Nephron (organoid): ENCODE measurements around the gene MACROD2.

ENCODE experiments used
- H3K27ac Mint-ChIP-seq, 3 experiments: 2 replicates each; pipeline ENCODE4 v1.8.0; 2020; ENCODE audit warnings: mixed read lengths in 3 of 3, mild to moderate bottlenecking in 2 of 3, moderate library complexity in 1 of 3
- H3K27me3 Mint-ChIP-seq: 2 replicates; pipeline ENCODE4 v1.8.0; 2021; ENCODE audit warnings: low read depth, mild to moderate bottlenecking, moderate library complexity, mixed read lengths
- H3K36me3 Mint-ChIP-seq: 2 replicates; pipeline ENCODE4 v1.8.0; 2020; ENCODE audit warnings: low read depth, mixed read lengths
- H3K4me1 Mint-ChIP-seq: 2 replicates; pipeline ENCODE4 v1.8.0; 2020; ENCODE audit warnings: mixed read lengths
- H3K4me3 Mint-ChIP-seq, 3 experiments: 2 replicates each; pipeline ENCODE4 v1.8.0; 2020; ENCODE audit warnings: mild to moderate bottlenecking in 3 of 3, mixed read lengths in 3 of 3, moderate library complexity in 2 of 3
- H3K9me3 Mint-ChIP-seq: 2 replicates; pipeline ENCODE4 v1.8.0; 2020; ENCODE audit warnings: mixed read lengths
- CTCF ChIP-seq, 3 experiments: fragments of 200-600 bp; sonication (generic); IDR thresholded peaks; one replicate each; pipeline ENCODE4 v1.5.0; 2021; ENCODE audit warnings: antibody characterized with exemption in 3 of 3; ENCODE audit not compliant: unreplicated experiment in 3 of 3

MACROD2 gene

GRCh38 chr20:15045246-15045645 is 1049.9 kb downstream of the MACROD2 start:
- no peaks in the 10 kb centered on the region for H3K9me3 Mint-ChIP-seq
- H3K27ac Mint-ChIP-seq, result peak overlapping the region; percentile 6 to 75 (median 62)
- no peaks in the 10 kb centered on the region for H3K27me3 Mint-ChIP-seq
- H3K4me1 Mint-ChIP-seq, result peaks cover 38% of the 10 kb centered on the region
- no peak for TF ChIP-seq CTCF (IDR thresholded peaks at IDR 0.05; ENCODE audit: unreplicated experiment in 3 of 3)
- H3K4me3 Mint-ChIP-seq, result no peak overlapping the region
- no peaks in the 10 kb centered on the region for H3K36me3 Mint-ChIP-seq

GRCh38 chr20:15047042-15047441 is 1051.7 kb downstream of the MACROD2 start:
- no peak overlapping the region for H3K4me3 Mint-ChIP-seq
- peaks cover 33% of the 10 kb centered on the region for H3K4me1 Mint-ChIP-seq
- peaks cover 8% of the 10 kb centered on the region for H3K9me3 Mint-ChIP-seq
- no peak overlapping the region for H3K27ac Mint-ChIP-seq
- H3K27me3 Mint-ChIP-seq, result no peaks in the 10 kb centered on the region
- H3K36me3 Mint-ChIP-seq, result peaks cover 2% of the 10 kb centered on the region
- no peak for TF ChIP-seq CTCF (IDR thresholded peaks at IDR 0.05; ENCODE audit: unreplicated experiment in 3 of 3)

- Mint-ChIP-seq H3K36me3 (peaks cover 6% of the 10 kb centered on the region), H3K9me3 (peaks cover 13% of the 10 kb centered on the region), H3K27ac (no peak overlapping the region), H3K4me3 (no peak overlapping the region), H3K4me1 (peaks cover 29% of the 10 kb centered on the region), H3K27me3 (no peaks in the 10 kb centered on the region)
- TF ChIP-seq CTCF (IDR thresholded peaks at IDR 0.05; ENCODE audit: unreplicated experiment in 3 of 3), result no peak
Observed at GRCh38 chr20:15047601-15048000, 1052.3 kb downstream of the MACROD2 start.

GRCh38 chr20:15056246-15056645 is 1060.9 kb downstream of the MACROD2 start:
- peaks cover 19% of the 10 kb centered on the region for H3K4me1 Mint-ChIP-seq

GRCh38 chr20:15058841-15059240 is 1063.5 kb downstream of the MACROD2 start:
- H3K9me3 Mint-ChIP-seq, result peaks cover 6% of the 10 kb centered on the region

More at GRCh38 chr20:15056246-15056645, 1060.9 kb downstream of the MACROD2 start:
- peaks cover 3% of the 10 kb centered on the region for H3K27me3 Mint-ChIP-seq
- H3K9me3 Mint-ChIP-seq, result peaks cover 23% of the 10 kb centered on the region
- H3K36me3 Mint-ChIP-seq, result peaks cover 13% of the 10 kb centered on the region
- H3K4me3 Mint-ChIP-seq, result no peak overlapping the region
- TF ChIP-seq CTCF (IDR thresholded peaks at IDR 0.05; ENCODE audit: unreplicated experiment in 3 of 3), result no peak
- H3K27ac Mint-ChIP-seq, result peak overlapping the region in 2 of 3 experiments; percentile 34 to 55

More at GRCh38 chr20:15058841-15059240, 1063.5 kb downstream of the MACROD2 start:
- Mint-ChIP-seq H3K4me1 (peaks cover 36% of the 10 kb centered on the region), H3K36me3 (peaks cover under 1% of the 10 kb centered on the region), H3K27me3 (peaks cover 3% of the 10 kb centered on the region), H3K27ac (no peak overlapping the region), H3K4me3 (no peak overlapping the region)
- no peak for TF ChIP-seq CTCF (IDR thresholded peaks at IDR 0.05; ENCODE audit: unreplicated experiment in 3 of 3)
